D341Med (cell line): ENCODE measurements around the gene OR2F2.

ENCODE experiments used
- DNase-seq: peaks from one replicate; pipeline ENCODE4 v3.0.0; 2012; ENCODE audit warnings: low spot score

The OR2F2 gene

GRCh38 chr7:143934526-143935325 is at the start of gene OR2F2:
TSS of gene OR2F2 (plus strand) at chr7:143935233. CDS start at chr7:143935233, 0 bp downstream.
- no peak for DNase-seq

- no peak for DNase-seq
Measured at GRCh38 chr7:143885951-143886350, 49.1 kb upstream of the OR2F2 start.

- DNase-seq = no peak
Measured at GRCh38 chr7:143886826-143887477, 48.1 kb upstream of the OR2F2 start.

- no peak for DNase-seq
Measured at GRCh38 chr7:143889068-143889467, 46.0 kb upstream of the OR2F2 start.

GRCh38 chr7:143890558-143890957 is 44.5 kb upstream of the OR2F2 start:
- DNase-seq = no peak

- DNase-seq = no peak
Measured at GRCh38 chr7:143891457-143891856, 43.6 kb upstream of the OR2F2 start.

- DNase-seq = no peak
Measured at GRCh38 chr7:143892527-143893300, 42.3 kb upstream of the OR2F2 start.

GRCh38 chr7:143896667-143897066 is 38.4 kb upstream of the OR2F2 start:
- DNase-seq = no peak

GRCh38 chr7:143898810-143899209 is 36.2 kb upstream of the OR2F2 start:
- DNase-seq = no peak

GRCh38 chr7:143900230-143900766 is 34.7 kb upstream of the OR2F2 start:
- no peak for DNase-seq

- no peak for DNase-seq
Measured at GRCh38 chr7:143901332-143901667, 33.7 kb upstream of the OR2F2 start.

GRCh38 chr7:143901668-143902331 is 33.2 kb upstream of the OR2F2 start, which contains the start of gene TCAF1:
TSS of gene TCAF1 (minus strand) at chr7:143902176. CDS start at chr7:143876608, 25,568 bp downstream.
- peak; percentile 99 for DNase-seq

GRCh38 chr7:143902332-143902899 is 32.6 kb upstream of the OR2F2 start:
- DNase-seq = no peak

- DNase-seq = no peak
Measured at GRCh38 chr7:143905509-143905908, 29.5 kb upstream of the OR2F2 start.

GRCh38 chr7:143906151-143906550 is 28.9 kb upstream of the OR2F2 start:
- DNase-seq = no peak

- no peak for DNase-seq
Measured at GRCh38 chr7:143906895-143907294, 28.1 kb upstream of the OR2F2 start.

- no peak for DNase-seq
Measured at GRCh38 chr7:143908120-143908519, 26.9 kb upstream of the OR2F2 start.

GRCh38 chr7:143909863-143910262 is 25.2 kb upstream of the OR2F2 start:
- no peak for DNase-seq

- no peak for DNase-seq
Measured at GRCh38 chr7:143910473-143911248, 24.4 kb upstream of the OR2F2 start.

- no peak for DNase-seq
Measured at GRCh38 chr7:143913945-143914615, 21.0 kb upstream of the OR2F2 start.
